ENCODE data around the gene FYCO1.
A peak's percentile ranks its signal among the peaks of the same experiment; 100 is the strongest.

GRCh38 chr3:45885979-45886705 lies 109.5 kb downstream of the FYCO1 start, which contains the start of gene CCR9:
- TF ChIP-seq, protein P1, sequence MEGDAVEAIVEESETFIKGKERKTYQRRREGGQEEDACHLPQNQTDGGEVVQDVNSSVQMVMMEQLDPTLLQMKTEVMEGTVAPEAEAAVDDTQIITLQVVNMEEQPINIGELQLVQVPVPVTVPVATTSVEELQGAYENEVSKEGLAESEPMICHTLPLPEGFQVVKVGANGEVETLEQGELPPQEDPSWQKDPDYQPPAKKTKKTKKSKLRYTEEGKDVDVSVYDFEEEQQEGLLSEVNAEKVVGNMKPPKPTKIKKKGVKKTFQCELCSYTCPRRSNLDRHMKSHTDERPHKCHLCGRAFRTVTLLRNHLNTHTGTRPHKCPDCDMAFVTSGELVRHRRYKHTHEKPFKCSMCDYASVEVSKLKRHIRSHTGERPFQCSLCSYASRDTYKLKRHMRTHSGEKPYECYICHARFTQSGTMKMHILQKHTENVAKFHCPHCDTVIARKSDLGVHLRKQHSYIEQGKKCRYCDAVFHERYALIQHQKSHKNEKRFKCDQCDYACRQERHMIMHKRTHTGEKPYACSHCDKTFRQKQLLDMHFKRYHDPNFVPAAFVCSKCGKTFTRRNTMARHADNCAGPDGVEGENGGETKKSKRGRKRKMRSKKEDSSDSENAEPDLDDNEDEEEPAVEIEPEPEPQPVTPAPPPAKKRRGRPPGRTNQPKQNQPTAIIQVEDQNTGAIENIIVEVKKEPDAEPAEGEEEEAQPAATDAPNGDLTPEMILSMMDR (IDR thresholded peaks at IDR 0.05), result no peak
- TF ChIP-seq RAD21 (conservative IDR thresholded peaks at IDR 0.05 in 1 of 2, IDR thresholded peaks at IDR 0.05 in 1 of 2) (no peak), RFX5 (IDR thresholded peaks at IDR 0.05) (no peak), REST (IDR thresholded peaks at IDR 0.05) (no peak), EP300 (IDR thresholded peaks at IDR 0.05) (no peak), POLR2A (IDR thresholded peaks at IDR 0.05; ENCODE audit: low read length) (0 out of 2 replicates have a peak, but pooled peaks have one; percentile 8), MYC (IDR thresholded peaks at IDR 0.05; ENCODE audit: borderline replicate concordance, low read length) (no peak), CBX2 (IDR thresholded peaks at IDR 0.05; ENCODE audit: borderline replicate concordance, low read depth) (no peak), NPAS2 (CRISPR knock-in tag; IDR thresholded peaks at IDR 0.05; ENCODE audit: borderline replicate concordance) (no peak), HDAC2 (IDR thresholded peaks at IDR 0.05) (no peak)
- TF ChIP-seq, protein P2, sequence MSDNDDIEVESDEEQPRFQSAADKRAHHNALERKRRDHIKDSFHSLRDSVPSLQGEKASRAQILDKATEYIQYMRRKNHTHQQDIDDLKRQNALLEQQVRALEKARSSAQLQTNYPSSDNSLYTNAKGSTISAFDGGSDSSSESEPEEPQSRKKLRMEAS (IDR thresholded peaks at IDR 0.05), result no peak
- TF ChIP-seq, protein P3, sequence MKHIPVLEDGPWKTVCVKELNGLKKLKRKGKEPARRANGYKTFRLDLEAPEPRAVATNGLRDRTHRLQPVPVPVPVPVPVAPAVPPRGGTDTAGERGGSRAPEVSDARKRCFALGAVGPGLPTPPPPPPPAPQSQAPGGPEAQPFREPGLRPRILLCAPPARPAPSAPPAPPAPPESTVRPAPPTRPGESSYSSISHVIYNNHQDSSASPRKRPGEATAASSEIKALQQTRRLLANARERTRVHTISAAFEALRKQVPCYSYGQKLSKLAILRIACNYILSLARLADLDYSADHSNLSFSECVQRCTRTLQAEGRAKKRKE (CRISPR knock-in tag; IDR thresholded peaks at IDR 0.05; ENCODE audit: low read depth), result no peak
- TF ChIP-seq, protein P4, sequence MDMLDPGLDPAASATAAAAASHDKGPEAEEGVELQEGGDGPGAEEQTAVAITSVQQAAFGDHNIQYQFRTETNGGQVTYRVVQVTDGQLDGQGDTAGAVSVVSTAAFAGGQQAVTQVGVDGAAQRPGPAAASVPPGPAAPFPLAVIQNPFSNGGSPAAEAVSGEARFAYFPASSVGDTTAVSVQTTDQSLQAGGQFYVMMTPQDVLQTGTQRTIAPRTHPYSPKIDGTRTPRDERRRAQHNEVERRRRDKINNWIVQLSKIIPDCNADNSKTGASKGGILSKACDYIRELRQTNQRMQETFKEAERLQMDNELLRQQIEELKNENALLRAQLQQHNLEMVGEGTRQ (IDR thresholded peaks at IDR 0.05), result no peak

Data from A549 (cell line).